Subcutaneous abdominal adipose tissue (tissue), 5 donors: ENCODE data around the gene MRTFA.
"Not testable (repeated sequence)": the region's sequence is repeated elsewhere in the genome, so short reads cannot be mapped to it uniquely, and the experiment has no call there.

Experiments used
- H3K27ac ChIP-seq: one replicate; pipeline ENCODE4 v1.7.0; 2013; ENCODE audit warnings: low read depth, mild to moderate bottlenecking, inconsistent platforms, low read length, moderate library complexity
- H3K27me3 ChIP-seq, 5 donors: one replicate each; pipeline ENCODE4 v1.7.0; 2013; ENCODE audit warnings: low read length in 5 of 5, inconsistent platforms in 1 of 5; ENCODE audit not compliant: control insufficient read depth in 5 of 5, insufficient read depth in 4 of 5
- H3K36me3 ChIP-seq, 5 donors: one replicate each; pipeline ENCODE4 v1.7.0; 2013; ENCODE audit warnings: low read length in 5 of 5; ENCODE audit not compliant: control insufficient read depth in 5 of 5, insufficient read depth in 5 of 5
- H3K4me1 ChIP-seq, 5 donors: one replicate each; pipeline ENCODE4 v1.7.0; 2013; ENCODE audit warnings: low read length in 5 of 5, mild to moderate bottlenecking in 3 of 5, moderate library complexity in 1 of 5; ENCODE audit not compliant: control insufficient read depth in 5 of 5, insufficient read depth in 5 of 5
- H3K4me3 ChIP-seq, 5 donors: one replicate each; pipeline ENCODE4 v1.7.0; 2013; ENCODE audit warnings: low read length in 5 of 5, low read depth in 1 of 5
- H3K9ac ChIP-seq, 5 donors: one replicate each; pipeline ENCODE4 v1.7.0; 2013; ENCODE audit warnings: low read length in 5 of 5, mild to moderate bottlenecking in 4 of 5, moderate library complexity in 3 of 5
- H3K9me3 ChIP-seq, 5 donors: one replicate each; pipeline ENCODE4 v1.7.0; 2013; ENCODE audit warnings: low read length in 5 of 5; ENCODE audit not compliant: control insufficient read depth in 5 of 5
- donor health status: healthy.
- donor health status: healthy.
- donor health status: healthy.
- donor health status: healthy.
- donor health status: healthy.

The MRTFA gene

DNA sequence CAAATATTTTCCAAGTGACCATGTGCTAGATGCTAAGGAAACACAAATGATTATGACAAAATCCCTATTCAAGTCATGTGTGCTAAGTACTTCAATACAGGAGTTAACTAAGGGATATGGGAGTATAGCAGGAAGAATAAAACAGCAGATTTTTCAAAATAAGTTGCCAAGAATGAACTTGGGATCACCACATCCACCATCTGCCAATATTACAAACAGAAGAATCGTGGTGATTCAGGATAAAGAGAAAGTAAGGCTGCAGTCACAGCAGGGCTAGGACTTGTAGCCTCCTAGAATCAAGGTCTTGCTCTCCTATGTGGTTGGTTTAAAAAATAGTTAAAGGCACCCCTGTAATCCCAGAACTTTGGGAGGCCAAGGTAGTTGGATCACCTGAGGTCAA, 34.3 kb downstream of the MRTFA start:
- Histone ChIP-seq H3K4me1 (peaks cover 0 to 22% (median 7%) of the 10 kb centered on the region in 5 donors), H3K27ac (no peak overlapping the region), H3K9ac (no peak overlapping the region)

DNA sequence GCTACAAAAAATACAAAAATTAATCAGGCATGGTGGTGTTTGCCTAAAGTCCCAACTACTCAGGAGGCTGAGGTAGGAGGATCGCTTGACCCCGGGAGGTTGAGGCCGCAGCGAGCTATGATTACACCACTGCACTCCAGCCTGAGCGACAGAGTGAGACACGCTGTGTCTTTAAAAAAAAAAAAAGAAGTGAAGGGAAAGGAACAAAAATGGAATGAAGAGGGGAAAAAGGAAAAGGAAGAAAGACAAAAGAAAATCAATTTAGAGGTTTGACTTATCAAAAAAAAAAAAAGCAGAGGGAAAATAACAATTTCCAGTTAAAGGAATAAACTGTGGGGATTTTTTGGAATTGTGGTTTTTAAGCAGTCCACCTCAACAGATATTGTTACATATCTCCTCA, 36.8 kb downstream of the MRTFA start:
- Histone ChIP-seq H3K9ac (no peak overlapping the region), H3K27me3 (no peaks in the 10 kb centered on the region), H3K27ac (no peak overlapping the region), H3K9me3 (no peaks in the 10 kb centered on the region), H3K4me1 (peaks cover 0 to 18% (median 10%) of the 10 kb centered on the region in 5 donors), H3K4me3 (no peak overlapping the region), H3K36me3 (no peaks in the 10 kb centered on the region)

More for the DNA sequence above, 34.3 kb downstream of the MRTFA start:
- Histone ChIP-seq H3K4me3 (no peak overlapping the region), H3K27me3 (no peaks in the 10 kb centered on the region), H3K36me3 (no peaks in the 10 kb centered on the region), H3K9me3 (no peaks in the 10 kb centered on the region)

- not testable (repeated sequence) for H3K27me3 ChIP-seq
Observed at GRCh38 chr22:40598712-40599111, 37.8 kb downstream of the MRTFA start.

DNA sequence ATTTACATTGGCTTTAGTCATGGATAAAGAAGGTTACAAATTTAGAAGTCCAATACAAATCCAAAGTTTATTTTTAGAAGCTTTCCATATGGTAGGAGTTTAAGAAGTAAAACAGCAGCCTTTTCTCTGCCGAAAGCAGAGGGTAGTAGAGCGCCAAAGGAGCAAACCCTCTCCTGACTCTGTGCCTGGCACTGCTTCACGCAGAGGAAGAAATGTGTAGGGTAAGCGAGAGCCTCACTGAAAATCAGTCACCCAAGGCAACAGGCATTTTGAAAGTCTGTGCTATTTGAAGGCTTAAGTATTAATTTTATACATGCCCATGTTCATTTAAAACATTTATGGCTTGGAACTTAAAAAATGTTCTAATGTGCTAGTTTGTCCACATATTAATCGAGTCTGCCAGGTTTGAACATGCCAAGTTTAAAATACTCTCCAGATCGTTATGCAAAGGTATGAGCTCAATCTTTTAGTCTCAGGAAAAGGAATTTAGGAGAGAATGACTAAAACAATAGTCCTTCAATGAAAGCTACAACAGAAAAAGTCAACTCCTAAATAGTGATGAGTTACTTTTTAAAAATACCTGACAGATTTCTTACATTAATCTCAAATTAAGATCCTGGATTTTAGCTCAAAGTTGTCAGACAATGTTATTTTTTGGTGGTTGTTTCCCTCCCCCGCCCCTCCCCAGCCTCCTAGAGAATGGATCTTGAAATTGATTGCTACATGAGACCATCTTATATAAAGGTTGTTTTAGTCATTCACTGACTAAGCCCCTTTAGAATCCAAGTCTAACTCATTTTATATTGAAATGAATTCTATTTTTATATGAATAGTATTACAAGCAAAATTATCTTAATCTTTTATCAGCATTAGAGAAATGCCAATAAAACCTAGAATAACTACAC, 38.7 kb downstream of the MRTFA start:
- H3K4me3 ChIP-seq, result no peak overlapping the region

More at GRCh38 chr22:40598712-40599111, 37.8 kb downstream of the MRTFA start:
- not testable (repeated sequence) for H3K27ac ChIP-seq, H3K9ac ChIP-seq, H3K9me3 ChIP-seq, H3K36me3 ChIP-seq, H3K4me3 ChIP-seq
- H3K4me1 ChIP-seq, result peaks cover 0 to 18% (median 10%) of the 10 kb centered on the region in 5 donors

GRCh38 chr22:40595497-40596234, 40.9 kb downstream of the MRTFA start:
- Histone ChIP-seq H3K4me3 (no peak overlapping the region), H3K27ac (no peak overlapping the region), H3K27me3 (no peaks in the 10 kb centered on the region), H3K9me3 (no peaks in the 10 kb centered on the region), H3K9ac (no peak overlapping the region), H3K4me1 (peaks cover 0 to 14% (median 11%) of the 10 kb centered on the region in 5 donors), H3K36me3 (no peaks in the 10 kb centered on the region)

More for the DNA sequence above, 38.7 kb downstream of the MRTFA start:
- H3K27ac ChIP-seq, result no peak overlapping the region
- peak overlapping the region in 1 of 5 donors; percentile 13 for H3K9ac ChIP-seq
- no peaks in the 10 kb centered on the region for H3K27me3 ChIP-seq
- no peaks in the 10 kb centered on the region for H3K9me3 ChIP-seq
- H3K36me3 ChIP-seq, result no peaks in the 10 kb centered on the region
- peaks cover 0 to 14% (median 10%) of the 10 kb centered on the region in 5 donors for H3K4me1 ChIP-seq

DNA sequence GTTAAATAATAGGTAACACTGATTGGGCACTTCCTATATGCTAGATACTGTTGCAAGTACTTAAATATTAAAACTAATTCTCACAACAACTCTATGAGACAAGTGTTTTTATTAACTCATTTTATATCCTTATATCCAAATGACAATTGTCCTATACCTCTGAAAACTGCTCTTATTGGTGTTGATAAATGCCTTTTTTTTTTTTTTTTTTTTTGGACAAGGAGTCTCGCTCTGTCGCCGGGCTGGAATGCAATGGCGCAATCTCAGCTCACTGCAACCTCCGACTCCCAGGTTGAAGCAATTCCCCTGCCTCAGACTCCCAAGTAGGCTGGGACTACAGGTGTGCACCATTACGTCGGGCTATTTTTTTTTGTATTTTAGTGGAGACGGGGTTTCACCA, 41.6 kb downstream of the MRTFA start:
- peaks cover 0 to 14% (median 11%) of the 10 kb centered on the region in 5 donors for H3K4me1 ChIP-seq
- no peaks in the 10 kb centered on the region for H3K9me3 ChIP-seq
- H3K9ac ChIP-seq, result no peak overlapping the region
- no peaks in the 10 kb centered on the region for H3K27me3 ChIP-seq
- H3K36me3 ChIP-seq, result no peaks in the 10 kb centered on the region
- H3K4me3 ChIP-seq, result no peak overlapping the region
- no peak overlapping the region for H3K27ac ChIP-seq

GRCh38 chr22:40594346-40594745, 42.2 kb downstream of the MRTFA start:
- H3K27ac ChIP-seq, result no peak overlapping the region
- no peak overlapping the region for H3K9ac ChIP-seq

GRCh38 chr22:40593460-40594273, 42.9 kb downstream of the MRTFA start:
- no peaks in the 10 kb centered on the region for H3K9me3 ChIP-seq
- H3K27me3 ChIP-seq, result no peaks in the 10 kb centered on the region
- H3K4me1 ChIP-seq, result peaks cover 2 to 15% (median 14%) of the 10 kb centered on the region in 5 donors
- H3K4me3 ChIP-seq, result no peak overlapping the region
- no peak overlapping the region for H3K9ac ChIP-seq
- no peak overlapping the region for H3K27ac ChIP-seq
- H3K36me3 ChIP-seq, result no peaks in the 10 kb centered on the region

More at GRCh38 chr22:40594346-40594745, 42.2 kb downstream of the MRTFA start:
- Histone ChIP-seq H3K27me3 (no peaks in the 10 kb centered on the region), H3K36me3 (no peaks in the 10 kb centered on the region), H3K4me3 (no peak overlapping the region), H3K4me1 (peaks cover 0 to 14% (median 11%) of the 10 kb centered on the region in 5 donors), H3K9me3 (no peaks in the 10 kb centered on the region)

- Histone ChIP-seq H3K9ac (no peak overlapping the region), H3K36me3 (no peaks in the 10 kb centered on the region), H3K27ac (no peak overlapping the region), H3K4me1 (peaks cover 2 to 17% (median 14%) of the 10 kb centered on the region in 5 donors), H3K27me3 (no peaks in the 10 kb centered on the region), H3K4me3 (no peak overlapping the region), H3K9me3 (no peaks in the 10 kb centered on the region)
Observed at GRCh38 chr22:40592352-40593113, 44.0 kb downstream of the MRTFA start.
